Suppressor macrophage (primary cell): ENCODE data around the gene OR7C1.
"Not testable (repeated sequence)": the region's sequence is repeated elsewhere in the genome, so short reads cannot be mapped to it uniquely, and the experiment has no call there.

Experiments
- DNase-seq, 4 experiments: peaks; one replicate each; pipeline ENCODE4 v3.0.0-alpha.2; 2020 to 2022

OR7C1 gene

DNA sequence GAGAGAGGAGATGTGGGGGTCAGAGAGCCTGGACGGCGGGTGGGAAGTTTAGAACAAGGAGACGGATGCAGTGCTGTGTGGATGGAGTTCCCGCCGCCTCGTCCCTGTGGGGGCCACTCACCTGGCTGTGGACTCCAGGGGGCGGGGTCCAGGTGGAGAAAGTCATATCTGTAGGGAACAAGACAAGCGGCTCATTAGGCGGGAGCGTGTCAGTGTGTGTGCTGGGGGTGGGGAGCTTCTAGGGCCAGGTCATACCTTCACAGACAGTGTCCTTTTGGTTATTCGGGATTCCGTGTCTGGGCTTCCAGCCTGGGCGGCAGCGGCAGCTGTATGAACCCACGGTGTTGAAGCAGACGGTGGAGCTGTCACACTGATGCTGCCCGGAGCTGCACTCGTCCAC lies 69.6 kb downstream of the OR7C1 start:
- DNase-seq, result not testable (repeated sequence)

DNA sequence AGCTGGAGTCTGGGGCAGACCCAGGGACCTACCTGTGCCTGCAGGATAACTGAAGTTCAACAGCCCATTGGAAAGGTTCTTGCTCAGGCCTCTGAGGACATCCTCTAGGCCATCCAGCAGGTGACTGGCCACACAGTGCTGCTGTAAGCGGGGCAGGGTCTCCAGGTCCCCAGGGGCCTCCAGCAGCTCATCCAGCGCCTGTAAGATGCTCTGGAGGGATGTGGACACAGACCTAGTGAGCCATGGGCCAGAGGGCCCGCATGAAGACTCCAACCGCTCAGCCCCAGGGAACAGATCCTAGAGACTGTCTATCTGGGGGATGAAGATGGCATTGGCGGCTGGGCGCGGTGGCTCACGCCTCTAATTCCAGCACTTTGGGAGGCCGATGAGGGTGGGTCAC lies 70.6 kb downstream of the OR7C1 start:
- no peak for DNase-seq

DNA sequence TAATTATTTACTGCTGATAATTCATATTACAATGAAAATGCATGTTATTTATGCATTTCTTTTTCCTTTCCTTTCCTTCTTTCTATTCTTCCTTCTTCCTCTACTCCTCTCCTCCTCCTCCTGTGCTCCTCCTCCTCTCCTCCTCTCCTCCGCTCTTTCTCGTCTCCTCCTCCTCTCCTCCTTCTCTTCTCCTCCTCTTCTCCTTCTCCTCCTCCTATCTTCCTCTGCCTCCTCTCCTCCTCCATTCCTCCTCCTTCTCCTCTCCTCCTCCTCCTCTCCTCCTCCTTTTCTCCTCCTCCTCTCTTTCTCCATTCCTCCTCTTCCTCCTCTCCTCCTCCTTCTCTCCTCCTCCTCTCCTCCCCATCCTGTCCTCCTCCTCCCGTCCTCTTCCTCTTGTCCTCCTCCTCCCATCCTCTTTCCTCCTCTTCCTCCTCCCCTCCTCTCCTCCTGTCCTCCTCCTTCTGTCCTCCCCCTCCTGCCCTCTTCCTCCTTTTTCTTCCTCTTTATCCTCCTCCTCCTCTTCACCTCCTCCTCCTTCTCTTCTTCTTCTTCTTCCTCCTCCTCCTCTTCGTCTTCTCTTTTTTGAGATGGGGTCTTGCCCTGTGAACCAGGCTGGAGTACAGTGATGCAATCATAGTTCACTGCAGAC lies 71.4 kb downstream of the OR7C1 start:
- no peak for DNase-seq

DNA sequence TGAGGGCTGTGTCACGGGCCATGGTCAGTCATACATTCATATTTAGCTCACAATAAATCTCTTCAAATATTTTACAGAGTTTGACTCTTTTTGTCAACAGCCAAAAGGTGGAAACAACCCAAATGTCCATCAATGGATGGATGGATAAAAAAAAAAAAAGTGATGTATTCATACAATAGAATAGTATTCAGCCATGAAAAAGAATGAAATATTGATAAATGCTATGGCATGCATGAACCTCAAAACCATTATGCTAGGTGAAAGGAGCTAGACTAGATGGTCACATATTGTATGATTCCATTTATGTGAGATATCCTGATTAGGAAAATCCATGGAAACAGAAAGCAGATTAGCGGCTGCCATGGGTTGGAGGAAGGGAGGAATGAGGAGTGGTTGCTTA lies 72.9 kb downstream of the OR7C1 start:
- DNase-seq, result no peak

- DNase-seq, result no peak
Observed at GRCh38 chr19:14761607-14762006, 73.4 kb downstream of the OR7C1 start.

DNA sequence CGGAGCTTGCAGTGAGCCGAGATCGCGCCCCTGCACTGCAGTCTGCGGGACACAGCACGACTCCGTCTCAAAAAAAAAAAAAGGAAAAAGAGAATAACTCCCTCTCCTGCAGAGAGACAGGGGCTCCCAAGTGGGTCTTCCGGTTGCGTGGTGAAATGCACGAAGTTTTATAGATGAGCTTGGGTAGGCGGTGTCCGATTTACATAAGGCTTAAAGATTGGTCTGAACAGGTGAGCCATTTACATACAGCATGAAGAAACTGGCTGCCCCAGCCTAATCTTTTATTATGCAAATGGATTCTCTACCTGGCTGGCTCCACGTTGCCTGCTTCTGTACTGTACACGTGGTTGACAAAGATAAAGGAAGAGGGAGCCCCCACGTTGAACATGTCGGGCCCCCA lies 76.2 kb downstream of the OR7C1 start:
- DNase-seq, result no peak

DNA sequence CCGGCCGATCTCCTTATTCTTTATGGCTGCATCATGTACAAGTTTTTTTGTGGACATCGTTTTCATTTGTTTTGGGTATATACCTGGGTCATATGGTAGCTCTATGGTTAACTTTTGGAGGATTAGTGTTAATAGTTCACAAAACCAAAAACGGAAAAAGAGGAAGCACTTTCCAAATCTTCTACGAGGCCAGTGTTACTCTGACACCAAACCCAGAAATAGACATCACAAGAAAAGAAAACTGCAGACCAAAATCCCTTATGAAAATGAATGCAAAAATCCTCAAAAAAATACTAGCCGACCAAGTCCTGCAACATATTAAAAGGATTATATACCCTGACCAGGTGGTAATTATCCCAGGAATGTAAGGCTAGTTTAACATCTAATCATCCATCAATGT lies 86.4 kb downstream of the OR7C1 start:
- peak in 2 of 4 experiments; percentile 12 to 36 for DNase-seq
